SK-MEL-5 (cell line): ENCODE data around the gene PCSK5. TPM values are rescaled to one million over a fixed set of nuclear protein-coding genes. Genes with fewer than 3 reads are reported as not detected.
"Not testable (repeated sequence)": the region's sequence is repeated elsewhere in the genome, so short reads cannot be mapped to it uniquely, and the experiment has no call there.

Experiments used
- DNase-seq: peaks from one replicate; pipeline ENCODE4 v3.0.0-alpha.2; 2016; ENCODE audit warnings: low read depth, low spot score
- in situ Hi-C: cut with HindIII; loops from 2 replicates; pipeline ENCODE4 v1.10.0; 2016; ENCODE audit warnings: low sequenced_read_pairs, high pct_unique_total_duplicates, low pct_unique_long_range_greater_than_20kb
- total RNA-seq: library from RNA; depleted of rRNA; stranded (reverse); fragments of >200 nt; shearing (Covaris generic); gene quantifications from 2 replicates; pipeline ENCODE4 v1.2.3, GENCODE V29; 2014

PCSK5 gene
- total RNA-seq, 1 experiment from 2014 or later = 0.08 TPM

DNA sequence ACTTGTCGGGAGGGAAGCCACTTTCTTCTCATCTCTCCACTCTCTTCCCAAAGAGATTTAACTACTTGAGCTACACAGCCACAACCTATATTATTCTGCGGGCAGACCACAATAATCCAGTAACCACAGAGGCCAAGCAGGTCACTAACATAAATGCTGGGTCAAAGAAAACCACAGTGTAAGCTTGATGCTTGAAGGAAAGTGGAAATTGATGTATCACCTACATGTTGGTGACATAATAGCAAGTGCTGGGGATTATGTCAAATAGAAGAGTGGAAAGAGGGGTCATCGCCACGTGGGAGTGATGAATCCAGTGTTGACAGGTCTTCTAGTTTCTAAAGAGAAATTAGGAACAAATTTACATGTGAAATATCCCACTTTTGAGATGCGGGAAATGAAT is 462.8 kb downstream of the PCSK5 start:
- no peak for DNase-seq
- in situ Hi-C loops = no loop called here

DNA sequence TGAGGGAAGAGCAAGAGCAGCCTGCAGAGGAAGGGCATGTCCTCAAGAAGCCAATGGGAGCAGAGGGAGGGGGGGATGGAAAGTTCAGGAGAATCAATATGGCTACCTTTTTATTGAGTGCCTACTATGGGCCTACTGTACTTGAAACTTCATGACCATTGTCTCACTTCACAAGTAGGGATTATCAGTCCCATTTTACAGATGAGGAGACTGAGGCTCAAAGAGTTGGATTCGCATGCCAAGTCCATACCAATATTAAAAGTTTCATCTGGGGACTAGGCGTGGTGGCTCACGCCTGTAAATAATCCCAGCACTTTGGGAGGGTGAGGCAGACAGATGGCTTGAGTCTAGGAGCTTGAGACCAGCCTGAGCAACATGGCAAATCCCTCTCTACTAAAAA is 463.7 kb downstream of the PCSK5 start:
- DNase-seq = no peak
- in situ Hi-C loops = no loop called here

DNA sequence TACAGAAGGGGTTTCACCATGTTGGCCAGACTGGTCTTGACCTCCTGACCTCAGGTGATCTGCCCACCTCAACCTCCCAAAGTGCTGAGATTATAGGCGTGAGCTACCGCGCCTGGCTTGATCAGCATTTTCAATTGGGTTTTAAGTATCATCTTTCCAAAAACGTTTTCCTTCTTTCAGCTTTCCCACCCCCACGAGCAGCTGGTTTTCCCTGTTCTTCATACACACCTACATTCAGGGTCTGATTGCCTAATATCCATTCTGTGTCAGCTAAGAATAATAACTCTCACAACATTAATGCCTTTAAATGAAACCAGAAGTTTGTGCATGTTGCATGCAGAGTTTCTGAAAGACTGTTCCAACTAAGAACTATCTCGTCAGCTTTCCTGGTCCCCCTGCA is 465.4 kb downstream of the PCSK5 start:
- in situ Hi-C loops = no loop called here
- DNase-seq = no peak

DNA sequence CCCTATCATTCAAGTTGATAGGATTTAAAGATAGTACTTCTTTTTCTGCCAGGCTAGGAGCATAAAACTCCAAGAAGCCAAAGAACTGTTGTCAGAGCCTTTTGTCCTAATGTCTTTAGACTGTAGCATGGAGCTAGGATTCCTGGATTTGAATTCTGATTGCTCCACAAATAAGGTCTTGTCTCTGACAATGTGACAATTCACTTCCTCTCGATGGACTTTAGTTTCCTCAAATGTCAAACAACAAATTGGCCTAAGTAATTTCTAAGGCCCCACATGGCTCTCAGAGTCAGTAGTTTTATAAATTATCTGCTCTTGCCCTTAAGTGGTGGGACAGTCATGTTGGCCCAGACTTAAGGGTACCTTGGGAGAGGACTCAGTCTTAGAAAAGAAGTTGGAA is 467.1 kb downstream of the PCSK5 start:
- no peak for DNase-seq
- in situ Hi-C loops = no loop called here

DNA sequence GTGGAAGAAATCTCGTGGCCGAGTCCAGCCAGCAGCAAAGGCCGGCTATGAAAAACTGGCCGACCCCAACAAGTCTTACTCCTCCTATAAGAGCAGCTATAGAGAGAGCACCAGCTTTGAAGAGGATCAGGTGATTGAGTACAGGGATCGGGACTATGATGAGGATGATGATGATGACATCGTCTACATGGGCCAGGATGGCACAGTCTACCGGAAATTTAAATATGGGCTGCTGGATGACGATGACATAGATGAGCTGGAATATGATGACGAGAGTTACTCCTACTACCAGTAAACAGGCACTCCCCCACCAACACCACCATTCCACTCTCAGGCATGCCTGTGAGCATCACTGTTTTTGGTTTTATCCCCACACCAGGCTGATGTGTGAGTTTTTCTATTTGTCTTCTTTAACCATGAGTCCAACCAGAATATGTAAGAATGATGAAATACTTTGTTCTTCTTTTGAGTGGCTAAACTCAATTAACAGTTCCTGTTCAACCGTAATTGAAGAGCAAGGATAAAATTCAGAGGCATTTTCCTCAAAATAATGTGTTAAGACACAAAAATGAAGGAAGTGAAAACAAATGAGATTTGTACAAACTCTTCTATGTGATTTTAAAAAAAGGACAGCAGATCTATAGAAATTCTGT is 468.3 kb downstream of the PCSK5 start:
- in situ Hi-C loops = no loop called here
- DNase-seq = no peak

DNA sequence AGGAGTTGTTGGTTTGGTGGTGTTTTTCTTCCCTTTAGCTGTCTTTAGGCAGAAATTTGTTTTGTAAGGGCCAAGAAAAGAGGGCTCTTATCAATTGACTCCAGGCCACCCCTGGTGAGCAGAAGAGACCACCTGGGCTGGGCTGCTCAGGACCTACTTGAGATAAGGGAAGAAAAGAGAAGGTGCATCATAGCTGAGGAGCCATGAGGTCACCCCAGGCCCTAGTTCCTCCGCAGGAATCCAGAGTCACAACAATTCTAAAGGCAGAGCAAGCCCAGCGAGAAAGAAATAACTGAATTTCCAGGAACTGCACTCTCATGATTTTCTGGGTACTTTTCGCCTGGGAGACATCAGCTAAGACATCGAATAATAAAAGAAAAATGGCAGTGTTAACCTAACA is 468.9 kb downstream of the PCSK5 start:
- no peak for DNase-seq
- in situ Hi-C loops = no loop called here

DNA sequence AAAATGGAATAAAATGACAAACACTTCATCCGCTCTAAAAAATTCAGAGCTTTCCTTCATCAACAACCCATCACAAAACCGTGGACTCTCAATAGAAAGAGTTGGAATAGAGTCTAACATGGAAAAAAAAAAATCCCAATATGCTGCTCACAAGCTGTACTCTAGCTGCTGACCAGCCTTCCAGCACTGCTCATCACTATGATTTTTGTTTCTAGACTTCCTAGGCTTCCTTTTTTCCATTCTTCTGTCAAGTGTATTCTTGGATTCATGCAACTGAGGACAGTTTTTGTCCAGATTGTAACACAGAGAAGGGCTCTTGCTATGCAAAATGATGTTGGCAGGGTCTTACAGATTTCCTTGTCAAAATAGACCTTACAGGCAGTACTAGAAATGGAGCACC is 469.3 kb downstream of the PCSK5 start:
- in situ Hi-C loops = no loop called here
- DNase-seq = no peak

DNA sequence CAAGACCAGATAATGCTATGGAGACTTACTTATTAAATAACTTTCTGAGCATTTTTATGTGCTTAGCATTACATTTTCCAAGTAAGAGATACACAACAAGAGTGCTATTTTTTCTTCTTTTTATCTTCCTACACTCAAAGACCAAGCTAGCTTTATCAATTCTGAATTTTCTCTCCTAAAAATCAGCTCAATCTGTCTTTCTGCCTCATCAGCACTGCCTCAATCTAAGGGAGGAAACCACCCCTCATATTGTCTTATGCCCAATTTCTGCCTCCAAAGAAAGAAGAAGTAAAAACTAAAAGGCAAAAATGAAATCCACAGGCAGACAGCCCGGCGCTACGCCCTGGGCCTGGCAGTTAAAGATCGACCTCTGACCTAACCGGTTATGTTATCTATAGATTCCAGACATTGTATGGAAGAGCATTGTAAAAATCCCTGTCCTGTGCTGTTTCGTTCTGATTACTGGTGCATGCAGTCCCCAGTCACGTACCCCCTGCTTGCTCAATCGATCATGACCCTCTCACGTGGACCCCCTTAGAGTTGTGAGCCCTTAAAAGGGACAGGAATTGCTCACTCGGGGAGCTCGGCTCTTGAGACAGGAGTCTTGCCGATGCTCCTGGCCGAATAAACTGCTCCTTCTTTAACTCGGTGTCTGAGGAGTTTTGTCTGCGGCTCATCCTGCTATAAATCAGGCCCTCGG is 472.0 kb downstream of the PCSK5 start:
- in situ Hi-C loops, DNase-seq: not testable (repeated sequence)

DNA sequence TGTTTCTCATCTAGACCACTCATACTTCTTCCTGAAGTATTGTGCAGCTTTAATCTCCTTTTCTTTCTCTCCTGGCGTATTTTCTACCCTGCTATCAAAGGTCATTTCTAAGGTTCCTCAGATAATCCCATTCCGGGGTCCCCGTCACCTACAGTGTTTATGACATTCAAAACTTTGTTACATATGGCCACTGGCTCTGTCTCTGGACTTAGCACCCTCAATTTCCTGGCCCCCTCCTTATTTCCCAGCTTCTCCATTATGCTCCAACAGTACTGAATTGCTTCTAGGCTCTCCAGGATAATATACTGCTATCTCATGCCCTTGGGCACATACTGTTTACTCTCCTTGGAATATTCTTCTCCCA is 472.5 kb downstream of the PCSK5 start:
- no peak for DNase-seq
- in situ Hi-C loops = no loop called here

DNA sequence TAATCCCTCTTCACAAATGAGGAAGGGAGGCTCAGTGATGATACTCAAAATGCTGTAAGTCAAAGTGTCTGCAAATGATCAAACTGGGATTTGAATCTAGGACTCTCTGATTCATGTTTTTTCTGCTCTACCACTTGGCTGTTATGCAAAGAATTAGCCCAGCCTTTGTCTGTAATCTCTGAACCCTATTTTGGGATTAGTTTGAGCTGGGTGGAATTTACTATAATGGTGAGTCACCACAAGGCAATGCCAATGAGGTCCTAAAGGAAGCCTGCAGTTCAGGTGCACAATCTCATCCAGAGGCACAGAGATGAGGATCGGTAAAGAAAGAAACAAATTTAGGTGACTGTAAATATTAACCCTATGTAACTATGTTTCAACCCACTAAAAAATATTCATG is 474.6 kb downstream of the PCSK5 start:
- DNase-seq = no peak
- in situ Hi-C loops = no loop called here

DNA sequence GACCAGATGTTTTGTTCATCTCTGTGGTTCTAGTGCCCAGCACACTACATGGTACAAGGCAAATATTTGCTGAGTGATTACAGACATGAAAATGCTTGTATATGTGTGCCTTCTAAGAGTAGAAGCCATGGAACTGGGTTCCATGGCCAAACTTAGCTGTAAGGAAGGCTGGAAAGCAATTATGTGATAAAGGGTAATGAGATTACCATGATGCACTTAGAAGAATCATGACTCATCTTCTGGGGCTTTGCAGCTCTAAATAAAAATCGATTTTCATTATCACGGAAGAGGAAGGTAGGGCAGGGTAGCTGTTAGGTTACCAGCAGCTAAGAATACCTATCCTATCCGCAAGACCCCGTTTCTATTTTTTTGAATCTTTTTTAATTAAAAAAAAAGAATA is 475.8 kb downstream of the PCSK5 start:
- in situ Hi-C loops = no loop called here
- DNase-seq = no peak

DNA sequence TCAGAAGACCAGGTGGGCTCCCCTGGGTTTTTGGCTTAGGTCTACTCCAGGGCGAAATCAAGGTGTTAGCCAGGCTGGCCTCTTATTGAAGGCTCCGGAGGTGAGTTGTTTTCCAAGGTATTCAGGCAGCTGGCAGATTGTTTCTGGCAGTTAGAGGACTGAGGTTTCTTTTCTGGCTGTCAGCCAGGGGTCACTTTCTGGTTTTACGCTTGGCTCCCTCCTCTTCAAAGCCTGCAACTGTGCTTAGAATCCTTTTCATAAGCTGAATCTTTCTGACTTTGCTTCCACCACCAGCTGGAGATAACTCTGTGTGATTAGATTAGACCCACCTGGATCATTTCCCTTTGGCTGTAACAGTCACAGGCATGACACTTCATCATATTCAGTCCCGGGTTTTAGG is 479.1 kb downstream of the PCSK5 start:
- in situ Hi-C loops = no loop called here

DNA sequence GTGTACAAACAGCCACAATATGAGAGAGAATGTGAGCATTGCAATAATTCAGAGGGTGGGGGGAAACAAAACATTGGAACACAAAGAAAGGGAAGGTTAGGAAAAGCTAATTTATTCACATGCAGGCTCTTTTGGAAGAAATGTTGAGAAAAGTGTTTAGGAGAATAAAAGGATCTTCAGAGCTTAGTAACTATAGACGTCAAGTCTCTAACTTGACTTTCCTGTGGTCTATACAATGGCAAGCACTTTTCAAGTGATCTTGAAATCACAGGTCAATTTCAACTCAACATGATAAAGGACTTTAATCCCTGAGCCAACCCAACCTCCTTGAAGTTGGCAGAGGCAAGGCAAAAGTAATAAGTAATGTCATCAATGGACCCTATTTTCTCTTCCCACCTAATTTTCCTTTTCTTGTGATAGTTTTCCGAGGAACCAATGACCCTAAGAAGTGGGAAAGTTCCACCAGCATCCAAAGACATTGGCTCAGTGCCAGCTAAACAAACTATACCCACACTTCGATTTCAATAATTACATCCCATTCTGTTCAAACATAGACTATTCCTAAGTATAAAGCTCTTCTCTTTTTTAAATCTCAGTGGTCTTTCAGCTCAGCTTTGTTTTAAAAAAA is 480.0 kb downstream of the PCSK5 start:
- in situ Hi-C loops = no loop called here
- no peak for DNase-seq

More for the DNA sequence above, 479.1 kb downstream of the PCSK5 start:
- DNase-seq = no peak

DNA sequence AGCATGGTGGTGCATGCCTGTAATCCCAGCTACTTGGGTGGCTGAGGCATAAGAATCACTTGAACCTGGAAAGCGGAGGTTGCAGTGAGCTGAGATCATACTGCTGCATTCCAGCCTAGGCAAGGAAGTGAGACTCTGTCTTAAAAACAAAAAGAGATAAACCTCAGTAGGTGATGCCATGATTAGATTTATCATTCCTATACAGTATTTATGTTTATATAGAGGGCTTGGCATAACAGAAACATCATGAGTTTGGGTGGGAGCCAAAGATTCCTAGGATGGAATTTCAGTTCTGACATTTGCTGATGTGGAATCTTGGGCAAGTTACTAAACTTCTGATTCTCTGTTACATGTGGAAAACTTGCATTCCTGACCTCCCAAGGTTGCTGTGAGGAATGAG is 481.4 kb downstream of the PCSK5 start:
- DNase-seq = no peak
- in situ Hi-C loops = no loop called here

DNA sequence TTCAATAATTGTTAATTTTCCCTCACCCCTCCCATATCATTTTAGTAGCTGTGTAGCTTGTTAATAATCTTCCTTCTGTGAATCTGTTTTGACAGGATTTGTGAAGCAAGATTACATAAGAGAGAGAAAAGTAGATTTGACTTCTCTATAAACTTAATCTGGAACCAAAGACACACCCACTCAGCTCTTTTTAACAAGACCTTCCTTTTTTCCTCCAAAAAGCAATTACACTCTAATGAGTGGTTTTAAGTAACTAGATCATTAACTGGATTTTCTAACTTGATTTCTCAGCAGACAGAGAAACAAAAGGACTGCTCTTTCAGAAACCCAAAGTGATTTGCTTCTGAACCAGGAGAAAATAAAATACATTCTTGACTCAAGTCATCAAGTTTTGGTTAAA is 481.9 kb downstream of the PCSK5 start:
- DNase-seq = no peak
- in situ Hi-C loops = no loop called here

DNA sequence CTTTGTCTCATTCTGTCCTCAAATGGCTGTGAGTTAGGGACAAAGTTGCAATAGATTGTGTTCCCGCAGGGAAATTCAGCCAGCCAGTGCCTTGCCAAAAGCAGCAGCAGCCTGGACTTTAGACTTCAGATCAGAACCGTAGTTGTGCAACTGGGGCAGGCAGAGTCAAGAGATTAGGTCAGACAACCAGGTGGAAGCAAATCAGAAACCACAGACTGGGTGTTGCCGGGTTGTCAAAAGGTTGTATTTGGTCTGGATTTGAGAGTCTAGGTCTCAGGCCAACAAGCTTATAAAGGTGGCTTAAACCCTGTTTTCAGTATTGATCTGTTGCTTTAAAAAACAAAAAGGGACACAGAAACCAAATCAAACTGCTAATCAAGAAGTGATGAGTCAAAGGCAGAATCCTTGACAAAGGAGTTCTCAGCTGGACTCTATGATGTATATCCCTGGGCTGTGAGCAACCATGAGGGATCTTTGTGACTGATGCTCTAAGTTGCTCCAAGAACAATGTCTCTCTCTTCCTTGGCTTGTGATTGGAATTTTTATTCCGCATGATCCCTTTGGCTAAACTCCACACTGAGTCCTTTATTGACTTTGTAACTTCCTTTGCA is 482.8 kb downstream of the PCSK5 start:
- in situ Hi-C loops = no loop called here
- DNase-seq = peak; percentile 89

DNA sequence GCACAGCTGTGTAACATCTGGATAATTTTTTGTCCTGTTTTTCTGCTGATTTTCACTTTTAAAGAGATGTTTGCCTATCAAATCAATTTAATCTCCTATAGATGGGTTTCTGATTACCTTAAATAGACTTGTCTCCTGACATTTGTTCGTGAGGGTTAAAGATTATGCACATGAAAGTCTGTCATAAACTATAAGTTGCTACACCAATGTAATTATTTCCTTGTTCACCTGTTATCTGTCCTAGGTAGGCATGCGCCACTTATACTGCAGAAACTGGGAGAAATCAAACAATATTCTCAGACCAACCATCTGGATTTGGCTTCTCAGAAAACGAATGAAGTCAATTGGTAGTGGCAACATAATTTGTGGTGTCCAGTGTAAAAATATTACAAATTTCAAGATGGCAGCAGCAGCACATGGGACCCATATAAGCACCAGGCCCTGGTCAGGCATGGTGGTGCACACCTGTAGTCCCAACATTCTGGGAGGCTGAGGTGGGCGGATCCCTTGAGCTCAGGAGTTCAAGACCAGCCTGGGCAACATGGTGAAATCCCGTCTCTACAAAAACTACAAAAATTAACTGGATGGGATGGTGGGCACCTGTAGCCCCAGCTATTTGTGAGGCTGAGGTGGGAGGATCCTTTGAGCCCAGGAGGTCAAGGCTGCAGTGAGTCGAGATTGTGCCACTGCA is 483.5 kb downstream of the PCSK5 start:
- DNase-seq = no peak
- in situ Hi-C loops = no loop called here
